Rectal smooth muscle tissue (tissue), 1 donor: ENCODE measurements around the gene WDR73.
"Not testable (repeated sequence)": the region's sequence is repeated elsewhere in the genome, so short reads cannot be mapped to it uniquely, and the experiment has no call there.

Experiments used
- H3K27ac ChIP-seq: one replicate; pipeline ENCODE4 v1.7.0; 2013; ENCODE audit warnings: low read depth, low read length, inconsistent platforms
- H3K27me3 ChIP-seq: one replicate; pipeline ENCODE4 v1.7.0; 2013; ENCODE audit warnings: low read length; ENCODE audit not compliant: control insufficient read depth, insufficient read depth
- H3K36me3 ChIP-seq: one replicate; pipeline ENCODE4 v1.7.0; 2013; ENCODE audit warnings: low read length; ENCODE audit not compliant: control insufficient read depth, insufficient read depth
- H3K4me1 ChIP-seq: one replicate; pipeline ENCODE4 v1.7.0; 2013; ENCODE audit warnings: low read length; ENCODE audit not compliant: control insufficient read depth, insufficient read depth
- H3K4me3 ChIP-seq: one replicate; pipeline ENCODE4 v1.7.0; 2013; ENCODE audit warnings: low read length
- H3K9ac ChIP-seq: one replicate; pipeline ENCODE4 v1.7.0; 2013; ENCODE audit warnings: low read length

WDR73 gene

GRCh38 chr15:84653584-84653909 lies 536 bp downstream of the WDR73 start:
- H3K4me1 ChIP-seq, result peaks cover 11% of the 10 kb centered on the region
- peak overlapping the region; percentile 98 for H3K4me3 ChIP-seq
- no peaks in the 10 kb centered on the region for H3K27me3 ChIP-seq
- peak overlapping the region; percentile 53 for H3K9ac ChIP-seq
- peak overlapping the region; percentile 86 for H3K27ac ChIP-seq
- H3K36me3 ChIP-seq, result peaks cover 6% of the 10 kb centered on the region

- Histone ChIP-seq H3K4me1 (peaks cover 11% of the 10 kb centered on the region), H3K36me3 (peaks cover 34% of the 10 kb centered on the region), H3K27me3 (no peaks in the 10 kb centered on the region), H3K4me3 (no peak overlapping the region), H3K27ac (no peak overlapping the region), H3K9ac (no peak overlapping the region)
Observed at GRCh38 chr15:84649706-84650105, 4.4 kb downstream of the WDR73 start.

DNA sequence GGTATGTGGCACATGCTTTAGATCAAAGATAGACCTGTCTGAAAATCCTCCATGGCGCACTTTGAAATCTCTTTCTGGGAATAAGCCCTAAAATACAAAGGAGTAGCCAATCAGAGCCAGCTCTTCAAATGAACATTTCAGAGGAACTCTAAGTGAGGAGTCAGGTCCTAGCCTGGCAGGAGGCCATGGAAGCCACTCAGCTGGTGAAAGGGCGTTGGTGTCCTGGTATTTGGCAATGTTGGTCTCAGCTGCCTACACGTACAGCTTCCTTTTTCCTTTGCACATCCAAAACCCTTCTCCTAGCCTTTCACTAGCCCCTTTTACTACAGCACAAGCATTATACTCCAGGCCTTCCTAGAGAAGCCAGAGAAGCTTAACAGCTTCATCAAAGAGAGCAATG lies 5.5 kb downstream of the WDR73 start:
- Histone ChIP-seq H3K4me1 (peaks cover 8% of the 10 kb centered on the region), H3K4me3 (no peak overlapping the region), H3K27ac (no peak overlapping the region), H3K36me3 (peaks cover 39% of the 10 kb centered on the region), H3K27me3 (no peaks in the 10 kb centered on the region), H3K9ac (no peak overlapping the region)

- no peak overlapping the region for H3K27ac ChIP-seq
Observed at GRCh38 chr15:84647726-84648125, 6.4 kb downstream of the WDR73 start.

GRCh38 chr15:84645997-84646396 lies 8.1 kb downstream of the WDR73 start:
- H3K9ac ChIP-seq, result no peak overlapping the region
- no peak overlapping the region for H3K4me3 ChIP-seq
- no peak overlapping the region for H3K27ac ChIP-seq
- no peaks in the 10 kb centered on the region for H3K4me1 ChIP-seq
- H3K36me3 ChIP-seq, result peaks cover 49% of the 10 kb centered on the region
- no peaks in the 10 kb centered on the region for H3K27me3 ChIP-seq

More at GRCh38 chr15:84647726-84648125, 6.4 kb downstream of the WDR73 start:
- no peak overlapping the region for H3K9ac ChIP-seq
- H3K4me1 ChIP-seq, result peaks cover 1% of the 10 kb centered on the region
- peaks cover 45% of the 10 kb centered on the region for H3K36me3 ChIP-seq
- H3K4me3 ChIP-seq, result no peak overlapping the region
- H3K27me3 ChIP-seq, result no peaks in the 10 kb centered on the region

DNA sequence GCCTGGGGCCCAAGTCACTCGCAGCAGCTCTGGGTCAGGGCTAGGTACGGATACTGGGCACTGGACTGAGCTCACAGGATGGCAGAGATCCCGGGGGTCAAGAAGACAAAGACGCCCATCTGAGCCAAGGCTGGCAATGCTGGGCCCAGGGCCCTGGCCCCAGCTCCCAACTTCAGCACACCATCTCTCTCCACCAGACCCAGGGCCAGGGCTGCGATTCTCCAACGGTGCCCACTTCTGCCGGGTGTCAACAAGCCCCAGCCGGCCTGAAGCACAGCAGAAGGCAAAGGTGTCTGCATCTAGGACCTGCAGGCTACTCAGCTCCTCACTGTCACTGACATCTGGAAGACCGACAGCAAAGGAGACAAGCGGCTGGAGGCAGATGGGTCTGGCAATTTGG lies 8.6 kb downstream of the WDR73 start:
- Histone ChIP-seq H3K36me3 (peaks cover 49% of the 10 kb centered on the region), H3K27me3 (no peaks in the 10 kb centered on the region), H3K9ac (no peak overlapping the region), H3K4me1 (no peaks in the 10 kb centered on the region), H3K4me3 (no peak overlapping the region), H3K27ac (no peak overlapping the region)

DNA sequence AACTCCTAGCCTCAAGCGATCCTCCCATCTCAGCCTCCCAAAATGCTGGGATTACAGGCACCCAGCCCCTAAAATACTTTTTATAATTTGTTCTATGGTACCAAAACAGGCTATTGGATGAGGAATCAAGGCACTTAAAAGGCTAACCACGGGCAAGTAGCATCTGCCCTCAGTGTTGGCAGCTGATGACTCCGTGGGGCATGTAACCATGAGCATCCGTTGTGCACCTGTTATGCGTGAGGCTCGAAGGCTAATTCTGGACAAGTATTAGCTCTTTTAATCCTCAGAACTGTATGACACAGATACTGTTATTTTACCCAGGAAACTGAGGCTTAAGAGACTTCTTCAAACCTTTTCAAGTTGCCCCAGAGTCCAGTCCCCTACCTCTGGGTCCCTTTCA lies 10.2 kb downstream of the WDR73 start:
- Histone ChIP-seq H3K27me3 (no peaks in the 10 kb centered on the region), H3K27ac (no peak overlapping the region), H3K4me3 (no peak overlapping the region), H3K4me1 (no peaks in the 10 kb centered on the region), H3K9ac (no peak overlapping the region), H3K36me3 (peaks cover 53% of the 10 kb centered on the region)

DNA sequence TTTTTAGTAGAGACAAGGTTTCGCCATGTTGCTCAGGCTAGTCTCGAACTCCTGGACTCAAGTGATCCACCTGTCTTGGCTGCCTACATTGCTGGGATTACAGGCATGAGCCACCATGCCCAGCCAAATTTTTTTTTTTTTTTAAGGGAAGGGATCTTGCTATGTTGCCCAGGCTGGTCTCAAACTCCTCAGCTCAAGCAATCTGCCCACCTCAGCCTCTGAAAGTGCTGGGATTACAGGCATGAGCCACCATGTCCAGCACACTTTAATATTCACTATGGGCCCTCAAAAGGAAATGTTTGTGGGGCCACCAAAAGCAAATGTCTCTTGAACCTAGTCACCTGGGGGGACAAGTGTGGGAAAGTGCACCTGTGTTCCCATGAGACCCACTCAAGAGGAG lies 11.4 kb downstream of the WDR73 start:
- not testable (repeated sequence) for H3K4me1 ChIP-seq, H3K27me3 ChIP-seq, H3K4me3 ChIP-seq, H3K9ac ChIP-seq, H3K27ac ChIP-seq
- peaks cover 47% of the 10 kb centered on the region for H3K36me3 ChIP-seq

GRCh38 chr15:84641871-84642270 lies 12.2 kb downstream of the WDR73 start:
- not testable (repeated sequence) for H3K4me3 ChIP-seq
- peaks cover 40% of the 10 kb centered on the region for H3K36me3 ChIP-seq

DNA sequence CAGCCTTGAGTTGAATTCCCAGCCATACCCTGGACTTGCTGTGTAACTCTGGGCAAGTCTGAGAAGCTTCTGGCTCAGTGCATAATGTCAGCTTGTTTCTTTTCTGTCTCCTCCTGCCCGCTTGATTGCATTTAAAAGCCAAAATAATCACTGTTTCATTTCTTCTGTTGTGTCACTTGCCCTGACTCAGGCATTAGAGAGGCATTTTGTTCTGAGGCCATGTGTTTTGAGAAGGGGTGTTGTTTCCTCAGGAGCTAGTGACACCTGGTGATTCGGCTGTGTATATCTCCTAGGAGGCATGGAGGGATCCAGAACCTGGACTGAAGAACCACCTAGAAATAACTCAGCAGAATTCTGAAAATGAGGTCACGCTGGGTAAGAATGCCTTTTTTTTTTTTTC lies 16.0 kb downstream of the WDR73 start:
- Histone ChIP-seq H3K9ac (no peak overlapping the region), H3K36me3 (peaks cover 18% of the 10 kb centered on the region), H3K27ac (no peak overlapping the region), H3K4me3 (no peak overlapping the region), H3K4me1 (peaks cover 3% of the 10 kb centered on the region), H3K27me3 (no peaks in the 10 kb centered on the region)

More at GRCh38 chr15:84641871-84642270, 12.2 kb downstream of the WDR73 start:
- not testable (repeated sequence) for H3K27me3 ChIP-seq, H3K27ac ChIP-seq, H3K4me1 ChIP-seq, H3K9ac ChIP-seq

GRCh38 chr15:84634228-84634837 lies 19.8 kb downstream of the WDR73 start:
- peak overlapping the region; percentile 88 for H3K4me3 ChIP-seq
- H3K27me3 ChIP-seq, result no peaks in the 10 kb centered on the region
- peaks cover 5% of the 10 kb centered on the region for H3K36me3 ChIP-seq
- peak overlapping the region; percentile 89 for H3K27ac ChIP-seq
- peaks cover 17% of the 10 kb centered on the region for H3K4me1 ChIP-seq
- peak overlapping the region; percentile 74 for H3K9ac ChIP-seq

- H3K27me3 ChIP-seq, result no peaks in the 10 kb centered on the region
- peaks cover 17% of the 10 kb centered on the region for H3K4me1 ChIP-seq
- H3K9ac ChIP-seq, result peak overlapping the region; percentile 74
- peaks cover 5% of the 10 kb centered on the region for H3K36me3 ChIP-seq
- peak overlapping the region; percentile 88 for H3K4me3 ChIP-seq
- H3K27ac ChIP-seq, result peak overlapping the region; percentile 89
Observed at GRCh38 chr15:84633311-84634227, 20.5 kb downstream of the WDR73 start.
